Spleen (tissue), 7 donors: Measurements from ENCODE around the gene ZNF320.

Source experiments
- CTCF ChIP-seq, 11 experiments: fragments of 200-600 bp in 7 of 11; fragments of 450-650 bp in 4 of 11; sonication (generic) in 4 of 11; IDR thresholded peaks in 8 of 11; conservative IDR thresholded peaks in 3 of 11; 1 replicate in 7 of 11; 2 replicates in 4 of 11; pipeline versions ENCODE4 v1.4.0 to v1.8.0; 2016 to 2021; ENCODE audit warnings: antibody characterized with exemption in 11 of 11, inconsistent platforms in 4 of 11, mild to moderate bottlenecking in 1 of 11
- POLR2A ChIP-seq, 3 donors: fragments of 450-650 bp; IDR thresholded peaks; one replicate each; pipeline ENCODE4 v1.5.1; 2017; ENCODE audit warnings: antibody characterized with exemption in 3 of 3, mild to moderate bottlenecking in 1 of 3
- donor health status: DM: no; HTN: no; CAD: no; lungs with moderate emphysema.
- donor health status: DM: no; HTN: no; CAD: no.
- donor health status: DM: no; HTN: no; CAD: no.

DNA sequence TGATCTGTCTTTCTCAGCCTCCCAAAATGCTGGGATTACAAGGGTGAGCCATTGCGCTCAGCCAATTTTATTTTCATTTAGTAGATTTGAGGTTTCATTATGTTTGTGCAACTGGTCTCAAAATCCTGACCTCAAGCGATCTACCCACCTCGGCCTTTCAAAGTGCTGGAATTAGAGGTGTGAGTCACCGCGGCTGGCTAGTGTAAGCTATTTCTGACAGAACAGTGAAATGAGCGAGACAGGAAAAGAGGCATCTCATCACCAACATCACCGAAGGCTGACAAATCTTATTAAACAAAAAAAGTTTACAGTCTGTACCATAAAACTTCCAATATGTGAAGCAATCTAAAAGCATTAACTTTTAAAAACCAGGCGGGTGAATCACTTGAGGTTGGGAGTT, 38.0 kb upstream of the ZNF320 start:
- TF ChIP-seq POLR2A (IDR thresholded peaks at IDR 0.05) (no peak), CTCF (IDR thresholded peaks at IDR 0.05 in 8 of 11, conservative IDR thresholded peaks at IDR 0.05 in 3 of 11) (no peak)
